Measurements from ENCODE around the gene MGLL. TPM values are rescaled to one million over a fixed set of nuclear protein-coding genes. Genes with fewer than 3 reads are reported as not detected.

The MGLL gene
- total RNA-seq, 1 donor from 2014 or later: 82.2 TPM

DNA sequence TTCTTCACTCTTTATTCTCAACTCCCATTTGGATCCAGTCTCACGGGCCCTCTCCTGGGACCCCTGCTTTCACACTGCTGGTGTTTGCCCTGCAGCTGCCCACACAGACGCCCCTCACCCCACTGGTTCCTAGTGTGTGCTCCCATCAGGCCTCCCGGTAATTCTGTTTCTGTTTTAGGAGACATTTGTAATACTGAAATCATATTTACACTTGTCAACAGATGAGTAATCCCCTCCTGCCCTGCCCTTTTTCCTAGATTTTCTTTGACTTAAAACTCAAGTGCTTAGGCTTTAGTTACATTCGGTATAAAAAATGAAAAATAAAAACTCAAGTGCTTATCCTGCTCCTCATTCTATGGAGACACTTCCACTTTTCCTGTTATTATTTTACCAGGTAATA is 167.9 kb downstream of the MGLL start:
- no peak overlapping the region for H3K4me3 ChIP-seq (ENCODE audit: low read depth, low read length)
- no peak for DNase-seq (ENCODE audit: low read depth)
- TF ChIP-seq CTCF (conservative IDR thresholded peaks at IDR 0.05; ENCODE audit: low read depth, low read length): no peak

DNA sequence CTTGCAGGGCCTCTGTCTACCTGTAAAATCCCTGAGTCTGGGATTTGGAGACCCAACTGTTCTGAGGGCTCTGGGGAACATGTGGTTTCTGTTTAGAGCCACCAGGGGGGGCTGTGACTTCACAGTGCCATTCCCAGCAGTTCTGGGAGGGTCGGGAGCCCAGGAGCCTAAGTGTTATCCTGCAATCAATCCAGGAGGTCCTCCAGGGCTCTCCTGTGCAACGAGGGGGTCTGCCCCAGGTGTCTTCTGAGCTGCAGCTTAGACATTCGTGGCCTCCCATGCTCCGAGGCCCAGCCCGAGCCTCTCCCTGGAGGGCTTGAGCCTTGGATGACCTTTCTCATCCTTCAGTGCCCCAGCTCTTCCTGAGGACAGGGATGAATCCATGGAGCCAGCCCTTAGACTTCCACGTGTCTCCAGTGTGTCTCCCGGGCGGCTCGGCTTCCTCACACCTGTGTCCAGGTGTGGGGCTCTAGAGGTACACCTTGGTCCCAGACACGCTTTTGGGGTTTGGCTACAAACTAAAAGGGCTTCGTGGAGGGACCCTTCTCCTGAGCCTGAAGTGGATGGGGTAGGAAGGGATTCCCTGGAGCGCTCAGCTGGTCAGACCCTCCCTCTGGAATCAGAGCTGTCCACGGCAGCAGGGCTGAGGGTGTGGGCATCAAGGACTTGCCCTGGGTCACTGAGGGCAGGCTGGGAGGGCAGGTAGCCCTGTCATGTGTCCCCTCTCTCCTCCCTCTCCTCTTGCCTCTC is 169.9 kb downstream of the MGLL start:
- DNase-seq (ENCODE audit: low read depth): no peak
- TF ChIP-seq CTCF (conservative IDR thresholded peaks at IDR 0.05; ENCODE audit: low read depth, low read length): peak; percentile 91

GRCh38 chr3:127651516-127652172 is 170.7 kb downstream of the MGLL start:
- no peak overlapping the region for H3K4me3 ChIP-seq (ENCODE audit: low read depth, low read length)
- DNase-seq (ENCODE audit: low read depth): no peak
- no peak for TF ChIP-seq CTCF (conservative IDR thresholded peaks at IDR 0.05; ENCODE audit: low read depth, low read length)

More for the DNA sequence above, 169.9 kb downstream of the MGLL start:
- no peak overlapping the region for H3K4me3 ChIP-seq (ENCODE audit: low read depth, low read length)

DNA sequence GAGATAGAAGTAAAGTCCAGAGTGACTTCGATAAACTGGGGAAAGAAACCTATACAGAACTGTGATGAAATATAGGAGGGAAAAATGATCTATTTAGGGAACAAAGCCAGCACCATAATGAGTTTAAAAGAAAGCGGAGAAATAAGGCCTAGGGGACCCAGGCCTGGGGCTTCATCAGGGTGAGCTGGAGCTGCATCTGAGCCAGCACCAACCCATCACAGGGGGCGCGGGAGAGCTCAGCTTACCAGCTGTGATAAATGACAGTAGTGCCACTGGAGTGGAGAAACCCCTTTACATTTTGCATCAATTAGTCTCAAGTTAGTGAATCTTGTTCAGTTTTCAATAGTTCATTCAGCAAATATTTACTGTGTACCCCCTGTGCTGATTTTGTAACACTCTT is 172.1 kb downstream of the MGLL start:
- DNase-seq (ENCODE audit: low read depth): no peak

DNA sequence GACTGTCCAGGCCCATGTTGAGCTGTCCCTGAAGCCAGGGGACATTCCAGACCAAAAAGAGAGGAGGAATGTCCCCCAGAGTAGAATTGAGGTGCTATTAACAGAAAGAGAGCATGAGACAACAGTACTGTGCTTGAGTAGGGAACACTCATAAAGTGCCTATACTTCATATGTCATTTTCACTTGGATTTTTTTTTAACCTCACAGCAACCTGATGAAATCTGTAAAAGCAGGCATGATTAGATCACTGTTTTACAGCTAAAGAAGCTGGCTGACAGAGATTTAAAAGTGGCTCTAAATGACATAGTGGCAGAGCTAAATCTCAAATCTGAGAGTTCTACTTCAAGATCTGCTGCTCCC is 174.5 kb downstream of the MGLL start:
- TF ChIP-seq CTCF (conservative IDR thresholded peaks at IDR 0.05; ENCODE audit: low read depth, low read length): no peak
- DNase-seq (ENCODE audit: low read depth): no peak
- no peak overlapping the region for H3K4me3 ChIP-seq (ENCODE audit: low read depth, low read length)

More for the DNA sequence above, 172.1 kb downstream of the MGLL start:
- H3K4me3 ChIP-seq (ENCODE audit: low read depth, low read length): no peak overlapping the region
- no peak for TF ChIP-seq CTCF (conservative IDR thresholded peaks at IDR 0.05; ENCODE audit: low read depth, low read length)

DNA sequence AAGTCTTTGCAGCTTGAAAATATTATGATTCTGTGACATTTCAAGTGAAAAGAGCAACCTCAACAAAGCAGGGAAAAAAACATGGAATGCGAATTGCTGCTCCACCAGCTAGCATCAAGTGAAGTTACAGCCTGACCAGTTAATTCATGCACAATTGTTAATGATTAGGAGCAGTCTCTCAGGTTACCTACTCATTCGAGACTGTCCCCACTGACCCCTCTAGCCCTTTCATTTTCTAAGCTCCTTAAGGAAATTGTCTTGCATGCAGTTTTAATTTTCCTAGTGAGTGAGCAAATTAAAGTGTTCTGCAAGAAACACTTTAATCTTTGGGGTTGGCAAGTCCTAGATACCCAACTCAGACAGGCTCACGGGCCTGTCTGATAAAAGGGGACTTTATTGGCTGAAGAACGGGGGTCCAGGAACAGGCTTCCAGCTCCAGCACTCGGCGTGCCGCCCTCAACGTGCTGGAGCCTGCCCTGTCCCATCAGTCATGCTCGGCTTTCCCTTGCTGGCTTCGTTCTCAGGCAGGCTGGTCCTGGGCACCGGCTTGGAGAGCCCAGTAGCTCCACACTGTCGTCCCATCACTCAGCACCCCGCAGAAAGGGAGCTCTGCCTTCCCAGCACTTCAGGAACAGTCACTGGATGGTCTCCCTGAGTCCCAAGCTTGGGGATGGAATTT is 175.0 kb downstream of the MGLL start:
- DNase-seq (ENCODE audit: low read depth): peak; percentile 50
- no peak for TF ChIP-seq CTCF (conservative IDR thresholded peaks at IDR 0.05; ENCODE audit: low read depth, low read length)

More for the DNA sequence above, 175.0 kb downstream of the MGLL start:
- no peak overlapping the region for H3K4me3 ChIP-seq (ENCODE audit: low read depth, low read length)
